CD14-positive monocyte (primary cell): Measurements from ENCODE around the gene C19orf12. TPM values are rescaled to one million over a fixed set of nuclear protein-coding genes. Genes with fewer than 3 reads are reported as not detected.

Experiments
- DNase-seq, 3 donors: peaks; one replicate each; pipeline ENCODE4 v3.0.0-alpha.2; 2011 to 2022
- H2AFZ ChIP-seq: 2 replicates; pipeline ENCODE4 v1.6.0; 2012; ENCODE audit warnings: mild to moderate bottlenecking, low read depth, low read length, inconsistent platforms; ENCODE audit not compliant: insufficient read depth, poor library complexity, severe bottlenecking
- H3K27ac ChIP-seq, 2 donors: 1 replicate in 1 of 2; 2 replicates in 1 of 2; pipeline ENCODE4 v1.5.1; 2012 to 2013; ENCODE audit warnings: low read length in 2 of 2, control low read depth in 1 of 2, inconsistent platforms in 1 of 2, low read depth in 1 of 2, mild to moderate bottlenecking in 1 of 2
- H3K27me3 ChIP-seq, 2 donors: one replicate each; pipeline versions ENCODE4 v1.6.0 to v1.6.1; 2011 to 2013; ENCODE audit warnings: low read length in 2 of 2; ENCODE audit not compliant: control insufficient read depth in 2 of 2, insufficient read depth in 2 of 2
- H3K36me3 ChIP-seq, 2 donors: replicated peaks in 1 of 2; 1 replicate in 1 of 2; 2 replicates in 1 of 2; pipeline versions ENCODE4 v1.5.1 to v1.6.1; 2012 to 2013; ENCODE audit warnings: low read length in 2 of 2, control low read depth in 1 of 2, inconsistent platforms in 1 of 2, mild to moderate bottlenecking in 1 of 2; ENCODE audit not compliant: insufficient read depth in 2 of 2, control insufficient read depth in 1 of 2
- H3K4me1 ChIP-seq, 2 donors: 1 replicate in 1 of 2; 2 replicates in 1 of 2; pipeline versions ENCODE4 v1.5.1 to v1.6.1; 2012 to 2013; ENCODE audit warnings: low read length in 2 of 2, control low read depth in 1 of 2, inconsistent platforms in 1 of 2, mild to moderate bottlenecking in 1 of 2, moderate library complexity in 1 of 2; ENCODE audit not compliant: insufficient read depth in 2 of 2, control insufficient read depth in 1 of 2
- H3K4me2 ChIP-seq: replicated peaks from 2 replicates; pipeline ENCODE3; 2012; ENCODE audit warnings: low read length, moderate library complexity, mild to moderate bottlenecking; ENCODE audit not compliant: poor library complexity, severe bottlenecking; ENCODE audit errors: extremely low read depth
- H3K4me3 ChIP-seq, 3 experiments: fragments of 200-600 bp in 1 of 3; sonication (generic) in 1 of 3; replicated peaks in 1 of 3; 1 replicate in 2 of 3; 2 replicates in 1 of 3; pipeline ENCODE4 v1.5.1; 2011 to 2013; ENCODE audit warnings: low read length in 3 of 3, mild to moderate bottlenecking in 3 of 3, control low read depth in 2 of 3, low read depth in 2 of 3, inconsistent platforms in 1 of 3, moderate library complexity in 1 of 3
- H3K79me2 ChIP-seq: 2 replicates; pipeline ENCODE4 v1.6.0; 2012; ENCODE audit warnings: mild to moderate bottlenecking, control low read depth, inconsistent platforms, low read length, moderate library complexity; ENCODE audit not compliant: insufficient read depth
- H3K9ac ChIP-seq: 2 replicates; pipeline ENCODE4 v1.6.0; 2017; ENCODE audit warnings: low read length, mild to moderate bottlenecking; ENCODE audit not compliant: insufficient read depth, poor library complexity, severe bottlenecking
- H3K9me3 ChIP-seq, 2 donors: replicated peaks in 1 of 2; 1 replicate in 1 of 2; 2 replicates in 1 of 2; pipeline versions ENCODE4 v1.5.1 to v1.6.1; 2012 to 2013; ENCODE audit warnings: low read length in 2 of 2, control low read depth in 1 of 2; ENCODE audit not compliant: control insufficient read depth in 1 of 2, insufficient read depth in 1 of 2
- H4K20me1 ChIP-seq: 2 replicates; pipeline ENCODE4 v1.6.0; 2012; ENCODE audit warnings: mild to moderate bottlenecking, low read length, control low read depth, moderate library complexity; ENCODE audit not compliant: insufficient read depth
- H3K27ac Mint-ChIP-seq, 7 donors: one replicate each; pipeline ENCODE4 v1.8.0; 2020; ENCODE audit warnings: mild to moderate bottlenecking in 7 of 7, mixed read lengths in 7 of 7, moderate library complexity in 6 of 7, inconsistent platforms in 2 of 7
- H3K27me3 Mint-ChIP-seq, 3 donors: one replicate each; pipeline ENCODE4 v1.8.0; 2021 to 2022; ENCODE audit warnings: low read depth in 3 of 3, mild to moderate bottlenecking in 3 of 3, mixed read lengths in 3 of 3, moderate library complexity in 3 of 3, inconsistent platforms in 1 of 3
- H3K36me3 Mint-ChIP-seq, 2 donors: one replicate each; pipeline ENCODE4 v1.8.0; 2020; ENCODE audit warnings: mixed read lengths in 2 of 2, inconsistent platforms in 1 of 2, mild to moderate bottlenecking in 1 of 2
- H3K4me1 Mint-ChIP-seq: one replicate; pipeline ENCODE4 v1.8.0; 2020; ENCODE audit warnings: mild to moderate bottlenecking, mixed read lengths
- H3K4me3 Mint-ChIP-seq, 2 donors: one replicate each; pipeline ENCODE4 v1.8.0; 2020; ENCODE audit warnings: mild to moderate bottlenecking in 2 of 2, mixed read lengths in 2 of 2, moderate library complexity in 1 of 2
- H3K9me3 Mint-ChIP-seq, 7 donors: one replicate each; pipeline ENCODE4 v1.8.0; 2020 to 2022; ENCODE audit warnings: mixed read lengths in 7 of 7, mild to moderate bottlenecking in 6 of 7, moderate library complexity in 6 of 7, inconsistent platforms in 2 of 7
- WGBS: methylation state at CpG from one replicate; pipeline ENCODE4 v1.1.5; 2013; ENCODE audit warnings: missing lambda C conversion rate; ENCODE audit not compliant: insufficient coverage; 5-methylcytosine and 5-hydroxymethylcytosine counted together
- intact Hi-C, 2 donors: fragments of 100-400 bp; cut with micrococcal nuclease; formaldehyde crosslinking; loops; one replicate each; pipeline versions ENCODE4 v1.15.0 to v1.15.1; 2023
- polyA plus RNA-seq, 3 donors: library from polyadenylated mRNA; depleted of rRNA in 1 of 3; unstranded in 2 of 3; stranded (reverse) in 1 of 3; fragments of 300-500 nt in 2 of 3; fragments of >200 nt in 1 of 3; fragmentation: Illumina TruSeq in 2 of 3; gene quantifications; 1 replicate in 2 of 3; 2 replicates in 1 of 3; pipeline ENCODE4 v1.2.3, GENCODE V29; 2012 to 2021
- TF ChIP-seq, protein P1 (sequence below): fragments of 200-600 bp; IDR thresholded peaks from one replicate; pipeline ENCODE4 v1.8.0; 2022; ENCODE audit warnings: antibody characterized with exemption, mild to moderate bottlenecking

Gene C19orf12
- polyA plus RNA-seq, 3 donors = 6.0 to 8.0 (median 6.8) TPM

- peaks cover 15 to 16% of the 10 kb centered on the region in 2 donors for H3K4me1 ChIP-seq
- H3K9ac ChIP-seq = no peak overlapping the region
- H3K9me3 ChIP-seq = no peaks in the 10 kb centered on the region
- TF ChIP-seq, protein P1, sequence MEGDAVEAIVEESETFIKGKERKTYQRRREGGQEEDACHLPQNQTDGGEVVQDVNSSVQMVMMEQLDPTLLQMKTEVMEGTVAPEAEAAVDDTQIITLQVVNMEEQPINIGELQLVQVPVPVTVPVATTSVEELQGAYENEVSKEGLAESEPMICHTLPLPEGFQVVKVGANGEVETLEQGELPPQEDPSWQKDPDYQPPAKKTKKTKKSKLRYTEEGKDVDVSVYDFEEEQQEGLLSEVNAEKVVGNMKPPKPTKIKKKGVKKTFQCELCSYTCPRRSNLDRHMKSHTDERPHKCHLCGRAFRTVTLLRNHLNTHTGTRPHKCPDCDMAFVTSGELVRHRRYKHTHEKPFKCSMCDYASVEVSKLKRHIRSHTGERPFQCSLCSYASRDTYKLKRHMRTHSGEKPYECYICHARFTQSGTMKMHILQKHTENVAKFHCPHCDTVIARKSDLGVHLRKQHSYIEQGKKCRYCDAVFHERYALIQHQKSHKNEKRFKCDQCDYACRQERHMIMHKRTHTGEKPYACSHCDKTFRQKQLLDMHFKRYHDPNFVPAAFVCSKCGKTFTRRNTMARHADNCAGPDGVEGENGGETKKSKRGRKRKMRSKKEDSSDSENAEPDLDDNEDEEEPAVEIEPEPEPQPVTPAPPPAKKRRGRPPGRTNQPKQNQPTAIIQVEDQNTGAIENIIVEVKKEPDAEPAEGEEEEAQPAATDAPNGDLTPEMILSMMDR = no peak
- Mint-ChIP-seq H3K9me3 (no peaks in the 10 kb centered on the region), H3K27me3 (peaks cover 5 to 11% (median 6%) of the 10 kb centered on the region in 3 donors), H3K4me3 (no peak overlapping the region), H3K27ac (no peak overlapping the region), H3K36me3 (peaks cover 2 to 3% of the 10 kb centered on the region in 2 donors), H3K4me1 (peaks cover 22% of the 10 kb centered on the region)
- intact Hi-C loops = no loop called here
- DNase-seq = no peak
- no peak overlapping the region for H3K4me2 ChIP-seq
- H3K4me3 ChIP-seq = no peak overlapping the region
- WGBS = 96% methylated on average over 10 of the region's 10 CpGs
- H2AFZ ChIP-seq = no peak overlapping the region
- H3K27ac ChIP-seq = no peak overlapping the region
- no peaks in the 10 kb centered on the region for H3K79me2 ChIP-seq
- no peaks in the 10 kb centered on the region for H3K36me3 ChIP-seq
- no peaks in the 10 kb centered on the region for H3K27me3 ChIP-seq
- no peaks in the 10 kb centered on the region for H4K20me1 ChIP-seq
These were observed 32.1 kb downstream of the C19orf12 start for GRCh38 chr19:29683009-29683408.

DNA sequence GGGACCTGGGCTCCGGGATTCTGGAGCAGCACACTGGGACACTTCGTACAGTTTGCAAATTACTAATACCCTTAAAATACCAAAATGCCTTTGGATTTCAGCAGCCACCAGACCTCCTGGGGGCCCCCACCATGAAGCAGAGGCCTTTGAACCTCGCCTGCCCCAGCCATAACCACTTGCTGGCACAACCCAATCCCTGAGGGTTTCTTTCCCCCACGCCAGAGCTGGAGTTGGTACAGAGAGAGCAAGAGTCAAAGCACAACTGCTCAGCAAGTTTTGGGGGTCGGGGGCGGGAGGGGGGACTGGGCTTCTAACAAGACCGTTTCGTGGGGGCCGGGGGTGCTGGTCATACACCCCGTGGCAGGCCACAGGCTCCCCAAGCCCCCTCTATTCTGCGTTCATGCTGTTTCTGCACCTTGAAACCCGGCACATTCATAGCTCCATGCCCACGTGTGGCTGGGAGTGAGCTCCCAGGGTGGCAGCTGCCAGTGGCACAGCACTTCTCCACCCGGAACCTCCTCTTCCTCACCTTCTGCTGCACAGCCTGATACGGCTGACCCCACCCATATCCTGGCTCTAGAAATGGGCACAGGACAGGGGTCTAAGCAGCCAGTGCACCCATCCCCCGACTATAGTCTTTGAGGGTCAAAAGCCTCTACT is 32.7 kb downstream of the C19orf12 start:
- Mint-ChIP-seq H3K36me3 (peaks cover 2 to 3% of the 10 kb centered on the region in 2 donors), H3K9me3 (no peaks in the 10 kb centered on the region), H3K4me3 (no peak overlapping the region), H3K27ac (no peak overlapping the region), H3K27me3 (peaks cover 5 to 11% (median 6%) of the 10 kb centered on the region in 3 donors), H3K4me1 (peaks cover 18% of the 10 kb centered on the region)
- TF ChIP-seq, protein P1 = no peak
- Histone ChIP-seq H3K4me1 (peaks cover 15 to 16% of the 10 kb centered on the region in 2 donors), H3K4me3 (no peak overlapping the region), H2AFZ (no peak overlapping the region), H3K9me3 (no peaks in the 10 kb centered on the region), H3K4me2 (no peak overlapping the region), H4K20me1 (no peaks in the 10 kb centered on the region), H3K9ac (no peak overlapping the region), H3K27me3 (no peaks in the 10 kb centered on the region), H3K36me3 (no peaks in the 10 kb centered on the region), H3K27ac (no peak overlapping the region), H3K79me2 (no peaks in the 10 kb centered on the region)
- no peak for DNase-seq
- WGBS = 90% methylated on average over 13 of the region's 16 CpGs
- intact Hi-C loops = no loop called here
